CD4-positive, alpha-beta T cell treated with Interleukin-15 for 1 hour (primary cell): ENCODE measurements around the gene ZNF451.

ENCODE experiments used
- DNase-seq: peaks from one replicate; pipeline ENCODE4 v3.0.0-alpha.2; 2020

ZNF451 gene

GRCh38 chr6:57216235-57217101, 126.5 kb downstream of the ZNF451 start:
- no peak for DNase-seq

- no peak for DNase-seq
Measured at GRCh38 chr6:57217270-57217669, 127.3 kb downstream of the ZNF451 start.
